CD14-positive monocyte (primary cell): ENCODE results near the gene KIF1A. TPM values are rescaled to one million over a fixed set of nuclear protein-coding genes. Genes with fewer than 3 reads are reported as not detected.

Source experiments
- DNase-seq, 3 donors: peaks; one replicate each; pipeline ENCODE4 v3.0.0-alpha.2; 2011 to 2022
- H2AFZ ChIP-seq: 2 replicates; pipeline ENCODE4 v1.6.0; 2012; ENCODE audit warnings: mild to moderate bottlenecking, low read depth, low read length, inconsistent platforms; ENCODE audit not compliant: insufficient read depth, poor library complexity, severe bottlenecking
- H3K27ac ChIP-seq, 2 donors: 1 replicate in 1 of 2; 2 replicates in 1 of 2; pipeline ENCODE4 v1.5.1; 2012 to 2013; ENCODE audit warnings: low read length in 2 of 2, control low read depth in 1 of 2, inconsistent platforms in 1 of 2, low read depth in 1 of 2, mild to moderate bottlenecking in 1 of 2
- H3K27me3 ChIP-seq, 2 donors: one replicate each; pipeline versions ENCODE4 v1.6.0 to v1.6.1; 2011 to 2013; ENCODE audit warnings: low read length in 2 of 2; ENCODE audit not compliant: control insufficient read depth in 2 of 2, insufficient read depth in 2 of 2
- H3K36me3 ChIP-seq, 2 donors: replicated peaks in 1 of 2; 1 replicate in 1 of 2; 2 replicates in 1 of 2; pipeline versions ENCODE4 v1.5.1 to v1.6.1; 2012 to 2013; ENCODE audit warnings: low read length in 2 of 2, control low read depth in 1 of 2, inconsistent platforms in 1 of 2, mild to moderate bottlenecking in 1 of 2; ENCODE audit not compliant: insufficient read depth in 2 of 2, control insufficient read depth in 1 of 2
- H3K4me1 ChIP-seq, 2 donors: 1 replicate in 1 of 2; 2 replicates in 1 of 2; pipeline versions ENCODE4 v1.5.1 to v1.6.1; 2012 to 2013; ENCODE audit warnings: low read length in 2 of 2, control low read depth in 1 of 2, inconsistent platforms in 1 of 2, mild to moderate bottlenecking in 1 of 2, moderate library complexity in 1 of 2; ENCODE audit not compliant: insufficient read depth in 2 of 2, control insufficient read depth in 1 of 2
- H3K4me2 ChIP-seq: replicated peaks from 2 replicates; pipeline ENCODE3; 2012; ENCODE audit warnings: low read length, moderate library complexity, mild to moderate bottlenecking; ENCODE audit not compliant: poor library complexity, severe bottlenecking; ENCODE audit errors: extremely low read depth
- H3K4me3 ChIP-seq, 3 experiments: fragments of 200-600 bp in 1 of 3; sonication (generic) in 1 of 3; replicated peaks in 1 of 3; 1 replicate in 2 of 3; 2 replicates in 1 of 3; pipeline ENCODE4 v1.5.1; 2011 to 2013; ENCODE audit warnings: low read length in 3 of 3, mild to moderate bottlenecking in 3 of 3, control low read depth in 2 of 3, low read depth in 2 of 3, inconsistent platforms in 1 of 3, moderate library complexity in 1 of 3
- H3K79me2 ChIP-seq: 2 replicates; pipeline ENCODE4 v1.6.0; 2012; ENCODE audit warnings: mild to moderate bottlenecking, control low read depth, inconsistent platforms, low read length, moderate library complexity; ENCODE audit not compliant: insufficient read depth
- H3K9ac ChIP-seq: 2 replicates; pipeline ENCODE4 v1.6.0; 2017; ENCODE audit warnings: low read length, mild to moderate bottlenecking; ENCODE audit not compliant: insufficient read depth, poor library complexity, severe bottlenecking
- H3K9me3 ChIP-seq, 2 donors: replicated peaks in 1 of 2; 1 replicate in 1 of 2; 2 replicates in 1 of 2; pipeline versions ENCODE4 v1.5.1 to v1.6.1; 2012 to 2013; ENCODE audit warnings: low read length in 2 of 2, control low read depth in 1 of 2; ENCODE audit not compliant: control insufficient read depth in 1 of 2, insufficient read depth in 1 of 2
- H4K20me1 ChIP-seq: 2 replicates; pipeline ENCODE4 v1.6.0; 2012; ENCODE audit warnings: mild to moderate bottlenecking, low read length, control low read depth, moderate library complexity; ENCODE audit not compliant: insufficient read depth
- H3K27ac Mint-ChIP-seq, 7 donors: one replicate each; pipeline ENCODE4 v1.8.0; 2020; ENCODE audit warnings: mild to moderate bottlenecking in 7 of 7, mixed read lengths in 7 of 7, moderate library complexity in 6 of 7, inconsistent platforms in 2 of 7
- H3K27me3 Mint-ChIP-seq, 3 donors: one replicate each; pipeline ENCODE4 v1.8.0; 2021 to 2022; ENCODE audit warnings: low read depth in 3 of 3, mild to moderate bottlenecking in 3 of 3, mixed read lengths in 3 of 3, moderate library complexity in 3 of 3, inconsistent platforms in 1 of 3
- H3K36me3 Mint-ChIP-seq, 2 donors: one replicate each; pipeline ENCODE4 v1.8.0; 2020; ENCODE audit warnings: mixed read lengths in 2 of 2, inconsistent platforms in 1 of 2, mild to moderate bottlenecking in 1 of 2
- H3K4me1 Mint-ChIP-seq: one replicate; pipeline ENCODE4 v1.8.0; 2020; ENCODE audit warnings: mild to moderate bottlenecking, mixed read lengths
- H3K4me3 Mint-ChIP-seq, 2 donors: one replicate each; pipeline ENCODE4 v1.8.0; 2020; ENCODE audit warnings: mild to moderate bottlenecking in 2 of 2, mixed read lengths in 2 of 2, moderate library complexity in 1 of 2
- H3K9me3 Mint-ChIP-seq, 7 donors: one replicate each; pipeline ENCODE4 v1.8.0; 2020 to 2022; ENCODE audit warnings: mixed read lengths in 7 of 7, mild to moderate bottlenecking in 6 of 7, moderate library complexity in 6 of 7, inconsistent platforms in 2 of 7
- CTCF ChIP-seq: fragments of 200-600 bp; IDR thresholded peaks from one replicate; pipeline ENCODE4 v1.8.0; 2022; ENCODE audit warnings: antibody characterized with exemption, mild to moderate bottlenecking
- WGBS: methylation state at CpG from one replicate; pipeline ENCODE4 v1.1.5; 2013; ENCODE audit warnings: missing lambda C conversion rate; ENCODE audit not compliant: insufficient coverage; 5-methylcytosine and 5-hydroxymethylcytosine counted together
- intact Hi-C, 2 donors: fragments of 100-400 bp; cut with micrococcal nuclease; formaldehyde crosslinking; loops; one replicate each; pipeline versions ENCODE4 v1.15.0 to v1.15.1; 2023
- polyA plus RNA-seq, 3 donors: library from polyadenylated mRNA; depleted of rRNA in 1 of 3; unstranded in 2 of 3; stranded (reverse) in 1 of 3; fragments of 300-500 nt in 2 of 3; fragments of >200 nt in 1 of 3; fragmentation: Illumina TruSeq in 2 of 3; gene quantifications; 1 replicate in 2 of 3; 2 replicates in 1 of 3; pipeline ENCODE4 v1.2.3, GENCODE V29; 2012 to 2021

The KIF1A gene
- polyA plus RNA-seq, 3 donors = not detected

GRCh38 chr2:240708457-240708856 lies 111.6 kb downstream of the KIF1A start:
- H3K4me1 ChIP-seq = peaks cover 14 to 17% of the 10 kb centered on the region in 2 donors
- H3K9me3 ChIP-seq = no peaks in the 10 kb centered on the region
- peaks cover 21% of the 10 kb centered on the region for H3K4me1 Mint-ChIP-seq
- WGBS = 95% methylated on average over 3 of the region's 7 CpGs
- no peaks in the 10 kb centered on the region for H3K9me3 Mint-ChIP-seq
- no peak overlapping the region for H3K27ac ChIP-seq
- H3K4me3 ChIP-seq = no peak overlapping the region
- H3K36me3 ChIP-seq = no peaks in the 10 kb centered on the region
- no peak for DNase-seq
- H3K27me3 ChIP-seq = no peaks in the 10 kb centered on the region
- peaks cover 1 to 9% (median 2%) of the 10 kb centered on the region in 3 donors for H3K27me3 Mint-ChIP-seq
- H3K27ac Mint-ChIP-seq = peak overlapping the region in 1 of 7 donors; percentile 23
- H4K20me1 ChIP-seq = no peaks in the 10 kb centered on the region
- H3K36me3 Mint-ChIP-seq = no peaks in the 10 kb centered on the region
- no peak for TF ChIP-seq CTCF
- no peak overlapping the region for H3K9ac ChIP-seq
- no peak overlapping the region for H2AFZ ChIP-seq
- intact Hi-C loops = no loop called here
- H3K4me2 ChIP-seq = no peak overlapping the region
- H3K79me2 ChIP-seq = no peaks in the 10 kb centered on the region
- H3K4me3 Mint-ChIP-seq = no peak overlapping the region

GRCh38 chr2:240707821-240708220 lies 112.2 kb downstream of the KIF1A start:
- Histone ChIP-seq H3K36me3 (no peaks in the 10 kb centered on the region), H4K20me1 (no peaks in the 10 kb centered on the region), H3K79me2 (no peaks in the 10 kb centered on the region), H3K27ac (no peak overlapping the region), H3K4me3 (no peak overlapping the region), H2AFZ (no peak overlapping the region), H3K4me1 (peaks cover 14 to 17% of the 10 kb centered on the region in 2 donors), H3K4me2 (no peak overlapping the region), H3K9me3 (no peaks in the 10 kb centered on the region), H3K9ac (no peak overlapping the region), H3K27me3 (no peaks in the 10 kb centered on the region)
- no peak for DNase-seq
- H3K27ac Mint-ChIP-seq = peak overlapping the region in 1 of 7 donors; percentile 5
- H3K4me1 Mint-ChIP-seq = peaks cover 21% of the 10 kb centered on the region
- peaks cover 1 to 7% (median 2%) of the 10 kb centered on the region in 3 donors for H3K27me3 Mint-ChIP-seq
- intact Hi-C loops = no loop called here
- no peak overlapping the region for H3K4me3 Mint-ChIP-seq
- H3K36me3 Mint-ChIP-seq = no peaks in the 10 kb centered on the region
- H3K9me3 Mint-ChIP-seq = no peaks in the 10 kb centered on the region
- WGBS = 95% methylated on average over 6 of the region's 10 CpGs
- no peak for TF ChIP-seq CTCF
